GM19239 (cell line): ENCODE data around the gene ENDOV.
A peak's percentile ranks its signal among the peaks of the same experiment; 100 is the strongest.

Source experiments
- DNase-seq: peaks from one replicate; pipeline ENCODE4 v3.0.0; 2011; ENCODE audit warnings: low spot score; ENCODE audit not compliant: insufficient read length
- FAIRE-seq: peaks from 2 replicates; lab custom pipeline; 2011; peaks lifted over from hg19 to GRCh38; lab: Jason Lieb, UNC

The ENDOV gene

DNA sequence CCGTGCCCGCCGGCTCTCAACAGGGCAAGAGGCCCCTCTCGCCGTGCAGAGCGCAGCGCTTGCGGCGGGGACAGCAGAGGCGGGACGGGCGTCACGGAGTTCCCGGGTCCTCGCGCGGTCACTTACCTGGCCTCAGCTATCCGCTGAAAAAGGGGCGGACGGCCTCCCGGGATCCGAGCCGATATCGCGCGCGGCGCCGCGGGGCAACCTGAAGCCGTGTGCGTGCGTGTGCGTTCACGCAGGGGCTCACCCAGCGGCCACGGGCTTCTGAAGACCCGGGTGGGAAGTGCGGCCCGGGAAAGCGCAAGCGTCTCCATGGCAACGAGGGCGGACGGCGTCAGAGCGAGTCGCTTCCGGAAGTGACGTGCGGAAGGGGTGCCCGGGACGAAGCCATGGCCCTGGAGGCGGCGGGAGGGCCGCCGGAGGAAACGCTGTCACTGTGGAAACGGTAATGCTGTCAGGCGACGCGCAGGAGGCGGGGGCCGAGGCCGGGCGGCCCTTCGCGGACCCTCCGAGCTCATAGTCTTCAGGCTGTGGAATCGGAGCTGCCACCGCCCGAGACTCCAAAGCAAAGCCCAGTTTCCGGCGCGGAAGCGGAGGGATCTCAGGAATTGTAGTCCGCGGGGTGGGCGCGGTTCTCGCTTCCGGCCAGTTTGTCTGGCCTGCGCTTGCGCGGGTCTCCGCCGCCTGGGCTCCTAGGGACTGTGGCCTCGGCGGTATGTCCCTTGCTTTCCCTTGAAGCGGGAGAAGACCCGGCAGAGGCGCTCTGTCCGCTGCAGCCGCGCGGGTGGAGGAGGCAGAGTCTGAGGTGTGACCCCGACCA lies at the start of gene ENDOV:
Gene ENDOV (plus strand): TSS at position 365 of the 823 bp plus-strand sequence. CDS start 28 bp downstream, at position 393.
- DNase-seq (peak; percentile 100), FAIRE-seq (peak; percentile 92)

DNA sequence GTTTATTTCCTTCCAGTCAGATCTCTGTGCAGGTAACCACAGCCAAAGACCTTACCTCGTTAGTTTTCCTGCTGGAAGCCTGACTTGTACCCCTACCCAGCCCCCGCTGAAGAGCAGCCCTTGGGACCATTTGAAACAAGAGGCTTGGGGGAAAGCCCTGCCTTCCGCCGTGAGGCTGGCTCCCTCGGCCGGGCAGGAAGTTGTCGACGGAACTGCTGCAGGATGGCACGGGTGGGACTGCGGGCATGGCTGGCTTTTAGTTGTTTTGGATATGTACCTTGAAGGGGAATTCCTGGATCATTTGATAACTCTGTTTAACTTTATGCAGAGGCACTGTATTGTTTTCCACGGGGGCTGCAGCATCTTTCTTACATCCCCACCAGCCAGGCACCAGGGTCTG lies 49.0 kb upstream of the ENDOV start:
- FAIRE-seq = no peak

DNA sequence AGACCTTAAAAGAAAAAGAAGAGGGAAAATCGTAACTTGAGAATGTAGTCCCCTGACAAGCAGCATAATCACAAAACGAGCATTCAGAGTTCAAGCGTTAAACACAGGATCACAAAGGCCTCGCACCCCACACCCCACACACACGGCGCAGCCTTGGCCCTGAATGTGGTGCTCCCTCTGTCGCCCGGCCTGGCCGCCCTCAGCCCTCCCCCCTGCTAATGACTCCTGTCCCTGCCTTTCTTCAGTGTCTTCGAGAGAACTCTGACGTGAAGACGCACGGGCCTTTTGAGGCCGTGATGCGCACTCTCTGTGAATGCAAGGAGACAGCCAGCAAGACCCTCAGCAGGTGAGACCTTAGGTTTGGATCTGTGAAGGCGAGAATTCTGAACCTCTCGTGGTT lies 47.5 kb upstream of the ENDOV start:
- FAIRE-seq (no peak), DNase-seq (no peak)

More for the DNA sequence above, 49.0 kb upstream of the ENDOV start:
- DNase-seq = no peak

DNA sequence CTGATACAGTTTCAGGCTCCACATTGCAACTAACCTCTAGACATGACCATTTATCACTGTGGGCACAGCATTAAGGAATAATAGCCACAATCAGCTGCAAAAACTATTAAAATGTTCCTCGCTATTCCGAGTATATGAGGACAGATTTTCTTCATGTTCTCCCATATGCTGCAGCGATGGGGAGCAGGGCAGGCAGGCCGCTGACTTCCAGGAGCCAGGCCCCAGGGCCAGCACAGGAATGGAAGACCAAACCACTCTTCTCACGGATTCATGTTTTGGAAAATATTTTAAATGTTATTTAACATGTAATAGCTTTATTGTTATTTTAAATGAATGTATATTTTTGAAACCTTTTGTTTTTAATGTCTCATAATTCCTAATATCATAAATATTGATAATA lies 43.8 kb upstream of the ENDOV start:
- DNase-seq (no peak), FAIRE-seq (no peak)

GRCh38 chr17:80372456-80372855 lies 42.5 kb upstream of the ENDOV start:
- FAIRE-seq (no peak), DNase-seq (no peak)

- no peak for FAIRE-seq
- DNase-seq = no peak
These were observed 41.9 kb upstream of the ENDOV start for GRCh38 chr17:80372922-80373570.

- no peak for DNase-seq
- no peak for FAIRE-seq
These were observed 40.8 kb upstream of the ENDOV start for GRCh38 chr17:80374039-80374731.

GRCh38 chr17:80374732-80375585 lies 40.0 kb upstream of the ENDOV start:
- FAIRE-seq = no peak
- DNase-seq = no peak

GRCh38 chr17:80376531-80376930 lies 38.4 kb upstream of the ENDOV start:
- DNase-seq (no peak), FAIRE-seq (no peak)

DNA sequence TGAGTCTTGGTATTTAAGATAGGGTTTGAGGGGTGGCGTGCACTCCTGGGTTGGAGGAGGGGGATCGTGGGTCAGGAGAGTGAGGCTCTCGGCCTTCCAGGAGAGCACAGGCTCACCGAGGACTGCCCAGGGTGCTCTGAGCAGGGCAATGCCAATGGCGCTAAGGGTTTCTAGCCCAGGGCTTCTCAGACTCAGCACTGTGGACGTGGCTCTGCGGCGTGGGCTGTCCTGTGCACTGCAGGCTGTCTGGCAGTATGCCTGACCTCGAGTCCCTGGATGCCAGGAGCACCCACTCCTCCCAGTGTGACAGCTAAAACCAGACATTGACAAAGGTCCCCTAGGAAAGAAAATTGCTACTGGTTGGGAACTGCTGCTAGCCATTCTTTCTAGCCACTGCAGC lies 37.2 kb upstream of the ENDOV start:
- DNase-seq (no peak), FAIRE-seq (no peak)

DNA sequence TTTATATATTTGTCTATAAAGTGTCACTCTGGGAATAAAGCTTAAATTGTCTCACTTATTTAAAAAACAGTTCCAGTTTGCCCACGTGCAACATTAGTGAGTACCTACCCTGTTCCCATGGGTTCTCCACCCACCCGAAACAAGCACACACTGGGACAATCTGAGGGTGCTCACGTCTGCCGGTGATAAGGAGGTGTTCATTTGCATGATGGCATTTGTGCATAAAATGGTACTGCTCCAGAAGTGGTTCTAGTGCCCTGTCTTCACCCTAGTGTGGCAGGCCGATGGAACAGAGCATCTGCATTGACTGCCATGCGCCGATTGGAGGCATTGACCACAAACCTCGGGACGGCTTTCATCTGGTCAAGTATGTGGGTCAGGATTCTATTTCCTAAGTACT lies 35.6 kb upstream of the ENDOV start:
- no peak for FAIRE-seq
- DNase-seq = no peak

GRCh38 chr17:80380068-80380467 lies 34.9 kb upstream of the ENDOV start:
- DNase-seq = no peak
- no peak for FAIRE-seq

- FAIRE-seq = no peak
These were observed 34.4 kb upstream of the ENDOV start for GRCh38 chr17:80380555-80381002.

GRCh38 chr17:80381416-80381923 lies 33.5 kb upstream of the ENDOV start:
- DNase-seq (no peak), FAIRE-seq (no peak)

More at GRCh38 chr17:80380555-80381002, 34.4 kb upstream of the ENDOV start:
- DNase-seq = no peak

DNA sequence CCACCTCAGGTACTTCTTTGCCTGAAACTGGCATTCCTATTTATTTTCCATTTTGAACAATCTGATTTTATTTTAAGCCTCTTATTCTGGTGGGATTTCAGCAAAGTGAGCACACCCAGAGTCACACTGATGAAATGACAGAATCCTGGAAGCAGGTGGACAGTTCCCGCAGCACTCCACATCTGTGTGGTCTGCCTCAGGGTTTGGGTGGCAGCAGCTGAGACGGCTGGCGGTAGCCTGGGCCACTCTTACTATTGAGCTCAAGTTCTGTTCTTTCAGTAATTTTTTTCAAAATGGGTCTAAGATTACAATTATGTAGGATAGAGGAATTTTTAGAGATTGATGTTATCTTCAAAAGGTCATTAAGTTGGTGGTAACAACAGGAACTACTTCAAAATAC lies 32.5 kb upstream of the ENDOV start:
- peak; percentile 14 for FAIRE-seq
- DNase-seq = no peak

DNA sequence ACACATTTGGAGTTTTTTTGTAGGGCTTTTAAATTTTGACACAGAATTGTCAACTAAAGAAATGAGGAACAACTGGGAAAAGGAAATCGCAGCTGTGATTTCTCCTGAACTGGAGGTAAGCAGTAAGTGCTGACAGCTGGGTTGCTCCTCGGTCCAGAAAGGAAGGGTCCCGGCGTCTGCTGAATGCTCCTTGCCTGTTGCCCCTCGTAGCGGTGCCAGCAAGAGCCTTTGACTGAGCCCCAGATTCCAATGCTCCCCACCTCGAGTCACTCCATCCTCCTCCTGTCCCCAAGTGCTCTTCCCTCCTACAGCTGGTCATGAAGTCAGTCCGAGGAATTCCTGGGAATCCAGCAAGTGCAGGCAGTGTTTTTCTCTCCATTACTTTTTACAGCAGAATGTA lies 32.0 kb upstream of the ENDOV start:
- no peak for DNase-seq
- FAIRE-seq = no peak

GRCh38 chr17:80384078-80384960 lies 30.6 kb upstream of the ENDOV start:
- DNase-seq (no peak), FAIRE-seq (no peak)

GRCh38 chr17:80385046-80385445 lies 29.9 kb upstream of the ENDOV start:
- no peak for FAIRE-seq
- no peak for DNase-seq

DNA sequence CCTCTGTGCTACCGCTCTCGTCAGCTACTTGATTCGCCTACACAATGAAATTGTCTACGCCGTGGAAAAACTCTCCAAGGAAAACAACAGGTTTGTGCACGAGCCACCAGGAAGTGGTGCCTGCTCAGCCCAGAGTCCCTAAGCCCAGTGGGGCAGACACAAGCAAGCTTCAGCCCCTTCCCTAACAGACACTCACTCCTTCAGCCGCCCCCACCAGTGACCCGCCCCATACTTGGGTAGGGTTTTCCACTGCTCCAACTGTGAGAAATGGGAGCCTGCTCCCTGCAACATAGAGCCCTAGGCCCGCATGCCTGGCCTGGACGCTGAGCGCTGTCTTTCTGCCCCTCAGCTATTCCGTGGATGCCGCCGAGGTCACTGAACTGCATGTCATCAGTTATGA lies 28.6 kb upstream of the ENDOV start:
- DNase-seq (no peak), FAIRE-seq (no peak)
